K562 (cell line): ENCODE results near the gene UTP4. TPM values are rescaled to one million over a fixed set of nuclear protein-coding genes. Genes with fewer than 3 reads are reported as not detected.

Experiments
- ATAC-seq: fragments of 200-7000 bp; cut with Tn5 transposase; 3 replicates; pipeline ENCODE4 v1.9.1; 2020; ENCODE audit warnings: moderate library complexity
- BruUV-seq: library from RNA; stranded (reverse); fragments of 400-500 nt; replicated peaks from 2 replicates; lab custom pipeline; 2021; lab: Mats Ljungman, UMichigan
- CTCF ChIA-PET: fragments of 300-600 bp; formaldehyde crosslinking; extraction: SDS; loops from one replicate; lab custom pipeline; 2021; ENCODE audit warnings: low intra/inter-chr PET ratio; lab: Yijun Ruan, JAX
- POLR2A ChIA-PET: fragments of 300-600, 350-650 bp; sonication (Branson Sonifier 250); formaldehyde crosslinking; extraction: SDS; loops from one replicate; lab custom pipeline; 2021; ENCODE audit warnings: antibody characterized with exemption, inconsistent platforms; lab: Yijun Ruan, JAX
- DNase-seq, 4 experiments: peaks; one replicate each; pipeline versions ENCODE4 v3.0.0 to v3.0.0-alpha.2; 2011 to 2018; ENCODE audit warnings: low spot score in 3 of 4, mixed read lengths in 3 of 4; ENCODE audit errors: extremely low read depth in 1 of 4
- FAIRE-seq: peaks from 2 replicates; lab custom pipeline; 2011; peaks lifted over from hg19 to GRCh38; lab: Jason Lieb, UNC
- H2AFZ ChIP-seq: 2 replicates; pipeline ENCODE4 v1.6.0; 2011; ENCODE audit warnings: low read depth, low read length, control low read depth, inconsistent platforms
- H3K27ac ChIP-seq: fragments of 200-600 bp; 3 replicates; pipeline ENCODE4 v1.8.0; 2011; ENCODE audit warnings: low read depth, mild to moderate bottlenecking, control low read depth, inconsistent platforms, low read length, moderate library complexity, mixed read lengths; ENCODE audit errors: extremely low read depth
- H3K27me3 ChIP-seq, 2 experiments: fragments of 300-600 bp in 1 of 2; 2 replicates in 1 of 2; 3 replicates in 1 of 2; pipeline versions ENCODE4 v1.6.0 to v1.8.0; 2011; ENCODE audit warnings: inconsistent platforms in 2 of 2, low read length in 2 of 2, mild to moderate bottlenecking in 1 of 2, mixed read lengths in 1 of 2, moderate library complexity in 1 of 2; ENCODE audit not compliant: control insufficient read depth in 2 of 2, insufficient read depth in 2 of 2
- H3K36me3 ChIP-seq: fragments of 300-600 bp; 3 replicates; pipeline ENCODE4 v1.8.0; 2011; ENCODE audit warnings: mild to moderate bottlenecking, low read length, inconsistent platforms; ENCODE audit not compliant: control insufficient read depth, insufficient read depth
- H3K4me1 ChIP-seq, 2 experiments: fragments of 200-600 bp in 1 of 2; replicated peaks in 1 of 2; 2 replicates in 1 of 2; 3 replicates in 1 of 2; pipeline versions ENCODE4 v1.5.1 to v1.8.0; 2011; ENCODE audit warnings: inconsistent platforms in 2 of 2, low read length in 2 of 2, mild to moderate bottlenecking in 1 of 2, mixed read lengths in 1 of 2, moderate library complexity in 1 of 2; ENCODE audit not compliant: control insufficient read depth in 2 of 2, insufficient read depth in 2 of 2
- H3K4me2 ChIP-seq: 2 replicates; pipeline ENCODE4 v1.6.1; 2011; ENCODE audit warnings: low read length, control low read depth, inconsistent platforms, mixed read lengths; ENCODE audit not compliant: insufficient read depth
- H3K4me3 ChIP-seq: fragments of 200-600 bp; sonication (generic), shearing (Covaris generic); 2 replicates; pipeline ENCODE4 v1.5.1; 2016; ENCODE audit warnings: control low read depth, inconsistent platforms
- H3K79me2 ChIP-seq: fragments of 200-600 bp; 3 replicates; pipeline ENCODE4 v1.8.0; 2011; ENCODE audit warnings: low read length, inconsistent platforms; ENCODE audit not compliant: control insufficient read depth, insufficient read depth
- H3K9ac ChIP-seq, 2 experiments: 2 replicates each; pipeline versions ENCODE4 v1.6.0 to v1.6.1; 2011; ENCODE audit warnings: low read depth in 2 of 2, low read length in 2 of 2, control low read depth in 1 of 2, inconsistent platforms in 1 of 2, mild to moderate bottlenecking in 1 of 2, mixed read lengths in 1 of 2; ENCODE audit not compliant: insufficient read depth in 1 of 2
- H3K9me1 ChIP-seq: one replicate; pipeline ENCODE4 v1.6.0; 2011; ENCODE audit warnings: inconsistent platforms, mild to moderate bottlenecking, low read length, moderate library complexity; ENCODE audit not compliant: control insufficient read depth, insufficient read depth
- H3K9me3 ChIP-seq: replicated peaks from 2 replicates; pipeline ENCODE4 v1.5.1; 2011; ENCODE audit warnings: low read depth, low read length, inconsistent platforms; ENCODE audit not compliant: control insufficient read depth, insufficient read depth
- H4K20me1 ChIP-seq: replicated peaks from 2 replicates; pipeline ENCODE4 v1.6.1; 2011; ENCODE audit warnings: low read length, inconsistent platforms, mixed read lengths; ENCODE audit not compliant: control insufficient read depth, insufficient read depth
- ARID3B ChIP-seq: fragments of 250-450 bp; sonication (Bioruptor Pico); IDR thresholded peaks from 2 replicates; pipeline ENCODE4 v1.4.0; 2020; ENCODE audit warnings: borderline replicate concordance
- CBX5 ChIP-seq: IDR thresholded peaks from 2 replicates; pipeline ENCODE4 v1.6.1; 2014; ENCODE audit warnings: low read depth, borderline replicate concordance
- CC2D1A ChIP-seq: fragments of 450-650 bp; IDR thresholded peaks from 2 replicates; pipeline ENCODE4 v1.6.1; 2017; ENCODE audit warnings: mild to moderate bottlenecking
- CTBP1 ChIP-seq: fragments of 450-650 bp; IDR thresholded peaks from 2 replicates; pipeline ENCODE4 v1.6.1; 2016; ENCODE audit warnings: borderline replicate concordance
- ETS2 ChIP-seq: IDR thresholded peaks from 2 replicates; pipeline ENCODE4 v1.6.1; 2016; ENCODE audit warnings: borderline replicate concordance, missing genetic modification characterization, mild to moderate bottlenecking, moderate library complexity, missing compliant biosample characterization; ENCODE audit not compliant: poor library complexity, severe bottlenecking
- FUS ChIP-seq: fragments of 200-400 bp; formaldehyde crosslinking; optimal IDR thresholded peaks from 2 replicates; pipeline ENCODE3; 2017; ENCODE audit warnings: low read depth, low read length
- GTF2E2 ChIP-seq: fragments of 200-800 bp; sonication (Bioruptor generic); IDR thresholded peaks from 2 replicates; pipeline ENCODE4 v1.6.1; 2016; ENCODE audit warnings: missing genetic modification characterization, missing compliant biosample characterization
- HNRNPLL ChIP-seq: fragments of 200-400 bp; formaldehyde crosslinking; IDR thresholded peaks from 2 replicates; pipeline ENCODE4 v1.6.1; 2017; ENCODE audit warnings: low read length, low read depth, mild to moderate bottlenecking; ENCODE audit not compliant: poor library complexity, severe bottlenecking
- MEF2A ChIP-seq: IDR thresholded peaks from 2 replicates; pipeline ENCODE4 v1.6.1; 2011; ENCODE audit warnings: low read depth, mild to moderate bottlenecking, low read length, moderate library complexity; ENCODE audit not compliant: control insufficient read depth
- PHF21A ChIP-seq: fragments of 450-650 bp; IDR thresholded peaks from 2 replicates; pipeline ENCODE4 v1.6.1; 2017; ENCODE audit warnings: low read depth, borderline replicate concordance
- USF2 ChIP-seq: sonication (generic); formaldehyde crosslinking; IDR thresholded peaks from 2 replicates; pipeline ENCODE4 v1.5.0; 2020; ENCODE audit warnings: missing genetic modification reagents
- ZBED1 ChIP-seq: IDR thresholded peaks from 2 replicates; pipeline ENCODE4 v1.6.1; 2014
- ZNF165 ChIP-seq: fragments of 250-450 bp; sonication (Bioruptor Pico); IDR thresholded peaks from 2 replicates; pipeline ENCODE4 v1.4.0; 2020; ENCODE audit warnings: borderline replicate concordance
- WGBS: fragments of 100-300 bp; shearing (Covaris generic); methylation state at CpG from one replicate; pipeline ENCODE4 v1.1.6; 2016; ENCODE audit warnings: low coverage, mixed read lengths; ENCODE audit not compliant: insufficient coverage; ENCODE audit errors: missing lambda C conversion rate; 5-methylcytosine and 5-hydroxymethylcytosine counted together
- in situ Hi-C: fragments of 300-500 bp; cut with MboI; formaldehyde crosslinking; loops from 4 replicates; pipeline ENCODE4 v1.15.0; 2018; ENCODE audit warnings: inconsistent platforms, mixed read lengths
- intact Hi-C: fragments of 100-400 bp; cut with micrococcal nuclease; formaldehyde crosslinking; loops from 2 replicates; pipeline ENCODE4 v1.14.2; 2022
- polyA plus RNA-seq, 8 experiments: library from polyadenylated mRNA; depleted of rRNA in 4 of 8; stranded (reverse) in 5 of 8; unstranded in 3 of 8; fragments of >200 nt; fragmentation: Nextera tagmentation in 2 of 8; fragmentation: Illumina TruSeq in 1 of 8; extraction: Ambion mirVana in 2 of 8; extraction: Trizol in 1 of 8; gene quantifications; 2 replicates each; pipeline versions ENCODE4 v1.2.1 to v1.2.3, GENCODE V29; 2011 to 2014; ENCODE audit warnings: inconsistent platforms in 1 of 8, missing spikeins in 1 of 8
- total RNA-seq, 7 experiments: library from RNA; depleted of rRNA in 6 of 7; stranded (reverse); fragments of >200 nt in 6 of 7; fragmentation: Illumina TruSeq in 2 of 7; extraction: Trizol in 2 of 7; gene quantifications; 2 replicates each; pipeline versions ENCODE4 v1.2.1 to v1.2.3, GENCODE V29; 2011 to 2021; ENCODE audit warnings: low replicate concordance in 1 of 7

Gene UTP4
- total and polyA plus RNA-seq, 9 of the 15 experiments (the other 6 are each of a cell fraction or from before 2014, with no cell fraction given), result 46.1 to 203 (median 145) TPM

GRCh38 chr16:69115837-69116236, 16.6 kb upstream of the UTP4 start:
- no TSS peak for BruUV-seq
- H3K36me3 ChIP-seq, result peaks cover 52% of the 10 kb centered on the region

More at GRCh38 chr16:69115837-69116236, 16.6 kb upstream of the UTP4 start:
- H3K27me3 ChIP-seq, result no peaks in the 10 kb centered on the region
- H3K4me2 ChIP-seq, result no peak overlapping the region
- in situ Hi-C loops, result loop anchor here (10.0 kb wide), 2 partner anchors 411 to 591 kb away; no protein-coding TSS in a partner anchor
- no peaks in the 10 kb centered on the region for H3K9me3 ChIP-seq
- H3K9me1 ChIP-seq, result peaks cover 10% of the 10 kb centered on the region
- WGBS, result 11% methylated on average over 1 of the region's 1 CpG
- H2AFZ ChIP-seq, result no peak overlapping the region
- H3K4me1 ChIP-seq, result peaks cover 7 to 16% of the 10 kb centered on the region in 2 experiments; a peak in 4 of 5 replicates
- FAIRE-seq, result no peak
- ATAC-seq, result no peak
- no peaks in the 10 kb centered on the region for H3K79me2 ChIP-seq
- DNase-seq, result no peak
- intact Hi-C loops, result loop anchor here (10.0 kb wide), 1 partner anchor 591 kb away; no protein-coding TSS in a partner anchor
- CTCF ChIA-PET, result no interaction called here
- POLR2A ChIA-PET, result interaction anchor here (1.1 to 1.3 kb wide), 3 partner anchors 8 to 467 kb away, joined by 3 to 4 read pairs (median 4); no protein-coding TSS in a partner anchor
- H3K4me3 ChIP-seq, result no peak overlapping the region
- H3K27ac ChIP-seq, result no peak overlapping the region
- H3K9ac ChIP-seq, result no peak overlapping the region
- peaks cover 10% of the 10 kb centered on the region; the same call in 1 of the 2 replicates for H4K20me1 ChIP-seq
- TF ChIP-seq ARID3B (CRISPR knock-in tag) (no peak), ETS2 (tag) (no peak), CBX5 (no peak), CC2D1A (no peak), PHF21A (no peak), ZBED1 (no peak), USF2 (CRISPR knock-in tag) (no peak), ZNF165 (CRISPR knock-in tag) (no peak), HNRNPLL (no peak), CTBP1 (no peak), FUS (no peak), MEF2A (no peak), GTF2E2 (tag) (no peak)
